ENCODE results near the gene NLRP3. TPM values are rescaled to one million over a fixed set of nuclear protein-coding genes. Genes with fewer than 3 reads are reported as not detected.

Gene NLRP3
- total RNA-seq, 1 experiment from 2014 or later: not detected

- Histone ChIP-seq H3K4me1 (ENCODE audit: insufficient read depth, low read length) (no peaks in the 10 kb centered on the region; the same call in 1 of the 2 replicates), H3K9ac (ENCODE audit: extremely low read depth, insufficient read length, low read length) (no peak overlapping the region), H2BK20ac (ENCODE audit: low read depth, low read length, poor library complexity, severe bottlenecking) (no peak overlapping the region), H3K23me2 (ENCODE audit: insufficient read length, low read depth, low read length, poor library complexity, severe bottlenecking) (no peaks in the 10 kb centered on the region), H2BK120ac (ENCODE audit: low read depth, low read length, poor library complexity, severe bottlenecking) (no peak overlapping the region), H3K79me1 (ENCODE audit: insufficient read depth, low read depth, low read length, poor library complexity, severe bottlenecking) (no peaks in the 10 kb centered on the region), H2BK15ac (ENCODE audit: low read depth, low read length) (no peak overlapping the region), H3T11ph (ENCODE audit: low read length) (no peak overlapping the region), H2BK5ac (ENCODE audit: insufficient read length, low read length) (no peak overlapping the region), H2AFZ (ENCODE audit: low read length) (no peak overlapping the region), H3K4ac (ENCODE audit: low read depth, low read length) (no peak overlapping the region), H3K56ac (ENCODE audit: insufficient read length, low read depth, low read length) (no peak overlapping the region), H2AK5ac (ENCODE audit: insufficient read length, low read length) (no peak overlapping the region), H3K18ac (ENCODE audit: insufficient read length, low read depth, low read length) (no peak overlapping the region), H4K91ac (ENCODE audit: insufficient read length, low read depth, low read length) (no peak overlapping the region), H4K5ac (ENCODE audit: insufficient read length, low read depth, low read length) (no peak overlapping the region), H3K4me2 (ENCODE audit: insufficient read depth, insufficient read length, low read length) (no peak overlapping the region), H3K27me3 (ENCODE audit: insufficient read depth, low read length) (no peaks in the 10 kb centered on the region), H3K14ac (ENCODE audit: insufficient read depth, low read length) (no peak overlapping the region), H3K9me3 (ENCODE audit: control insufficient read depth, low read depth, low read length) (no peaks in the 10 kb centered on the region), H3K23ac (ENCODE audit: insufficient read length, low read depth, low read length) (no peak overlapping the region), H3K79me2 (ENCODE audit: insufficient read depth, low read length) (no peaks in the 10 kb centered on the region), H3K27ac (ENCODE audit: insufficient read length, low read depth, low read length) (no peak overlapping the region), H4K20me1 (ENCODE audit: control insufficient read depth, insufficient read depth, insufficient read length) (no peaks in the 10 kb centered on the region), H4K8ac (replicated peaks; ENCODE audit: insufficient read length, low read depth, low read length) (no peak overlapping the region), H2BK12ac (ENCODE audit: insufficient read length, low read depth, low read length) (no peak overlapping the region)
- H3K9me3 Mint-ChIP-seq: peaks cover 0 to 2% of the 10 kb centered on the region in 2 experiments; a peak in 2 of 5 replicates
- no CpG with 5 or more reads among the region's 6 CpGs for WGBS (ENCODE audit: extremely low coverage, insufficient read length, low lambda C conversion rate)
- peaks cover 8% of the 10 kb centered on the region; the same call in 1 of the 2 replicates for H3K27me3 Mint-ChIP-seq (ENCODE audit: low read depth)
- peaks cover 16% of the 10 kb centered on the region in 2 experiments for H3K4me1 Mint-ChIP-seq
- DNase-seq: no peak
- no peak overlapping the region; a peak in 1 of 7 replicates for H3K27ac Mint-ChIP-seq
- H3K4me3 Mint-ChIP-seq: no peak overlapping the region
- TF ChIP-seq CTCF (conservative IDR thresholded peaks at IDR 0.05): no peak
- H3K36me3 Mint-ChIP-seq (ENCODE audit: insufficient read depth in 1 of 3, low read depth in 3 of 3): no peaks in the 10 kb centered on the region; a peak in 1 of 7 replicates
Measured at GRCh38 chr1:247440001-247440620, 24.1 kb downstream of the NLRP3 start.

Data from H9 (cell line).